Smooth muscle cell (in vitro differentiated cells): ENCODE measurements around the gene VARS1. TPM values are rescaled to one million over a fixed set of nuclear protein-coding genes. Genes with fewer than 3 reads are reported as not detected.
A peak's percentile ranks its signal among the peaks of the same experiment; 100 is the strongest.

Experiments
- DNase-seq: peaks from one replicate; lab custom pipeline; 2025; ENCODE audit not compliant: unreplicated experiment; lab: John Stamatoyannopoulos, UW
- H2AFZ ChIP-seq: fragments of 200-600 bp; sonication (generic); 2 replicates; pipeline ENCODE4 v1.6.0; 2016; ENCODE audit warnings: antibody characterized with exemption, low read depth, mild to moderate bottlenecking
- H3F3A ChIP-seq: fragments of 200-600 bp; sonication (generic); 2 replicates; pipeline ENCODE4 v1.6.0; 2017; ENCODE audit warnings: antibody characterized with exemption, low read depth
- H3K27ac ChIP-seq: fragments of 200-600 bp; sonication (generic); 2 replicates; pipeline ENCODE4 v1.5.1; 2016; ENCODE audit warnings: low read depth, mild to moderate bottlenecking
- H3K27me3 ChIP-seq: fragments of 200-600 bp; sonication (generic); 2 replicates; pipeline ENCODE4 v1.6.1; 2016; ENCODE audit warnings: low read depth, mild to moderate bottlenecking
- H3K36me3 ChIP-seq: fragments of 200-600 bp; sonication (generic); 2 replicates; pipeline ENCODE4 v1.5.1; 2016; ENCODE audit warnings: low read depth
- H3K4me1 ChIP-seq: fragments of 200-600 bp; sonication (generic); 2 replicates; pipeline ENCODE4 v1.5.1; 2016; ENCODE audit warnings: low read depth
- H3K4me2 ChIP-seq: fragments of 200-600 bp; sonication (generic); 2 replicates; pipeline ENCODE4 v1.6.0; 2016; ENCODE audit warnings: mild to moderate bottlenecking
- H3K4me3 ChIP-seq: fragments of 200-600 bp; sonication (generic); 2 replicates; pipeline ENCODE4 v1.5.1; 2016; ENCODE audit warnings: mild to moderate bottlenecking
- H3K79me2 ChIP-seq: fragments of 200-600 bp; sonication (generic); 2 replicates; pipeline ENCODE4 v1.6.0; 2016; ENCODE audit warnings: low read depth, mild to moderate bottlenecking
- H3K9ac ChIP-seq: fragments of 200-600 bp; sonication (generic); 2 replicates; pipeline ENCODE4 v1.6.0; 2016; ENCODE audit warnings: low read depth
- H3K9me3 ChIP-seq: fragments of 200-600 bp; sonication (generic); replicated peaks from 2 replicates; pipeline ENCODE4 v1.5.1; 2016; ENCODE audit warnings: low read depth
- H4K20me1 ChIP-seq: fragments of 200-600 bp; sonication (generic); 2 replicates; pipeline ENCODE4 v1.6.0; 2016; ENCODE audit warnings: low read depth
- WGBS: methylation state at CpG from one replicate; pipeline ENCODE4 v1.1.7; 2016; ENCODE audit warnings: low lambda C conversion rate; 5-methylcytosine and 5-hydroxymethylcytosine counted together
- polyA plus RNA-seq: library from polyadenylated mRNA; unstranded; fragments of >200 nt; fragmentation: Nextera tagmentation; extraction: Ambion mirVana; gene quantifications from 2 replicates; pipeline ENCODE4 v1.2.1, GENCODE V29; 2016
- total RNA-seq: library from RNA; depleted of rRNA; stranded (reverse); fragments of >200 nt; gene quantifications from 2 replicates; pipeline ENCODE4 v1.2.3, GENCODE V29; 2014
- TF ChIP-seq, protein P1 (sequence below): fragments of 200-600 bp; sonication (generic); IDR thresholded peaks from 2 replicates; pipeline ENCODE4 v1.5.1; 2017; ENCODE audit warnings: borderline replicate concordance, mild to moderate bottlenecking, antibody characterized with exemption; ENCODE audit not compliant: insufficient read depth, poor library complexity, severe bottlenecking

Gene VARS1
- total and polyA plus RNA-seq, 2 experiments from 2014 or later: 60.8 to 80.8 TPM

DNA sequence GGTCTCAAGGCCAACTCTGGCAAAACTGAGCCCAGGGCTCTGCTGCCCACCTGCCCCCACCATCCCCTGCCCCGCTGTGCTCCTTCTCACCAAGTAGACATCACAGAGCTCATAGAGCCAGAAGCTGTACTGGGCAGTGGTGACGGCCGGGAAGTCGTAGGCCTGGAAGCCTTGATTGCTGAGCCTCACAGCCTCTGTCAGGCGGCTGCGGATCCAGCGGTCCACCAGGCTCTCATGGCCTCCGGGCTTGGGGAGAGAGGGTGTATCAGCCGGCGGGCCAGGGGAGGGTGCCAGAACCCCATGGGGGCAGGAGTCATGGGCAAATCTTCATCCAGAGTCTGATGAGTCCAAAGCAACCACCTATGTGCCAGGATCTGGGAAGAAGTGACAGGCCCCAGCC, 15.6 kb downstream of the VARS1 start:
- H3K36me3 ChIP-seq: no peaks in the 10 kb centered on the region
- H3K79me2 ChIP-seq: no peaks in the 10 kb centered on the region
- H3K9ac ChIP-seq: no peak overlapping the region
- no peak overlapping the region for H3K27ac ChIP-seq
- no peaks in the 10 kb centered on the region for H4K20me1 ChIP-seq
- H3K9me3 ChIP-seq: no peaks in the 10 kb centered on the region
- TF ChIP-seq, protein P1, sequence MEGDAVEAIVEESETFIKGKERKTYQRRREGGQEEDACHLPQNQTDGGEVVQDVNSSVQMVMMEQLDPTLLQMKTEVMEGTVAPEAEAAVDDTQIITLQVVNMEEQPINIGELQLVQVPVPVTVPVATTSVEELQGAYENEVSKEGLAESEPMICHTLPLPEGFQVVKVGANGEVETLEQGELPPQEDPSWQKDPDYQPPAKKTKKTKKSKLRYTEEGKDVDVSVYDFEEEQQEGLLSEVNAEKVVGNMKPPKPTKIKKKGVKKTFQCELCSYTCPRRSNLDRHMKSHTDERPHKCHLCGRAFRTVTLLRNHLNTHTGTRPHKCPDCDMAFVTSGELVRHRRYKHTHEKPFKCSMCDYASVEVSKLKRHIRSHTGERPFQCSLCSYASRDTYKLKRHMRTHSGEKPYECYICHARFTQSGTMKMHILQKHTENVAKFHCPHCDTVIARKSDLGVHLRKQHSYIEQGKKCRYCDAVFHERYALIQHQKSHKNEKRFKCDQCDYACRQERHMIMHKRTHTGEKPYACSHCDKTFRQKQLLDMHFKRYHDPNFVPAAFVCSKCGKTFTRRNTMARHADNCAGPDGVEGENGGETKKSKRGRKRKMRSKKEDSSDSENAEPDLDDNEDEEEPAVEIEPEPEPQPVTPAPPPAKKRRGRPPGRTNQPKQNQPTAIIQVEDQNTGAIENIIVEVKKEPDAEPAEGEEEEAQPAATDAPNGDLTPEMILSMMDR: no peak
- peaks cover 8% of the 10 kb centered on the region for H3K4me1 ChIP-seq
- no peak for DNase-seq
- no peak overlapping the region for H3K4me2 ChIP-seq
- H2AFZ ChIP-seq: no peak overlapping the region
- peaks cover 11% of the 10 kb centered on the region for H3F3A ChIP-seq
- H3K27me3 ChIP-seq: no peaks in the 10 kb centered on the region
- over 99% methylated on average over 10 of the region's 10 CpGs for WGBS
- no peak overlapping the region for H3K4me3 ChIP-seq

DNA sequence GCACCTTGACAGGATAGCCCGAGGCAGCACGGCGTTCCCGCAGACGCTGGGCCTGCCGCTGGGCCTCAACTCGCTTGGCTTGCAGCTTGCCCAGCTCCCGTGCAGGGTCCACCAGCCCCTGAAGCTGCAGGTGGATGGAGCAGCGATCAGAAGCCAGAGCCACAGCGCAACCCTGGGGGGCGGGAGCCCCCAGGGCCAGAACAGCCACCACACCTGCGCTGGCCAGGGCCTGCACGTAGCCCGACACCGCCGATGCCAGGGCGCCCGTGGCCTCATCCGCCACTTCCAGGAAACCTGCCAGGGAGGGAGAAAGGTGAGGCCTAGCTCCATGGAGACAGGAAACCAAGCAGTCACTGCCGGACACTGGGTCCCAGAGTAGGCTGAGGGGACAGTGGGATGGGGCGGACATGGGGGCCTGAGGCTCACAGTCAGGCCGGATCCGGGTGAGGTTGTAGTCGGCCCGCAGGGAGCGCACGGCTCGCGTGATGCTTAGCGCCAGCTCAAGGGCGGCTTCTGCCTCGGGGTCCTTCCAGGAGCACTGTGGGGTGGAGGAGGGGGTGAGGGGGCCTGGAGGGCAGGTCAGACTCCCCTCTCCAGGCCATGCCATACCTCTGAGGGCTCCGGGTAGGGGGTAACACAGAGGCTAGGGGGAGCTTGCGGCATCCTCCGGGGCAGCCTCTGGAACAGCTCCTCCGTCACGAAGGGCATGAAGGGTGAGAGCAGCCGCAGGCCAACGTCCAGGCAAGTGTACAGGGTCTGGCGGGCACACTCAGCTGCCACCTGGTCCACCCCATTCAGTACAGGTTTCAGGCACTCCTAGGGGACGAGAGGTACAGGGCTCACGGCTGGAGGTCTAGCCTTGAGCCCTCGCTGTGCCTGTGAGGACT, 16.3 kb downstream of the VARS1 start:
- Histone ChIP-seq H3K9ac (no peak overlapping the region), H3K4me1 (peaks cover 8% of the 10 kb centered on the region), H3K4me3 (no peak overlapping the region), H4K20me1 (no peaks in the 10 kb centered on the region), H3F3A (peaks cover 11% of the 10 kb centered on the region), H3K9me3 (no peaks in the 10 kb centered on the region), H3K4me2 (no peak overlapping the region), H3K36me3 (no peaks in the 10 kb centered on the region), H3K27me3 (no peaks in the 10 kb centered on the region), H2AFZ (no peak overlapping the region), H3K27ac (no peak overlapping the region), H3K79me2 (no peaks in the 10 kb centered on the region)
- TF ChIP-seq, protein P1: no peak
- DNase-seq: no peak
- 97% methylated on average over 40 of the region's 43 CpGs for WGBS

DNA sequence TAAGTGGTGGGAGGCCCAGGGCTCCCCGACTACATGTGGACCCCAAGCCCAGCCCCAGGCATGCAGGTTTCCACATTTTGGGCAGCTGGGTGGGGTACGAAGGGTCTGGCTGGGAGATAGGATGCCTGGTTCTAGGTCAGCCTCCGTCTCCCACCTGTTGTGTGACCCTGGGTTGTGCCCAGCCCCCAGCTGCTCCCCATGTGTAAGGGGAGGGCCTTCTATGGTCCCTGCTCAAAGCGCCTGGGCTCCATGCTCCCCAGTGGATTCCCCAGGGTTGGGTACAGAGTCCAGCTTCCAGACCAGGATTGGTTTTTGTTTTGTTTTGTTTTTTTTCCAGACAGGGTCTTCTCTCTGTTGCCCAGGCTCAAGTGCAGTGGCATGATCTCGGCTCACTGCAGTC, 17.4 kb downstream of the VARS1 start:
- DNase-seq: no peak
- 98% methylated on average over 5 of the region's 5 CpGs for WGBS
- H3K27ac ChIP-seq: no peak overlapping the region
- H3K36me3 ChIP-seq: no peaks in the 10 kb centered on the region
- no peaks in the 10 kb centered on the region for H4K20me1 ChIP-seq
- H3K4me3 ChIP-seq: no peak overlapping the region
- no peak overlapping the region for H2AFZ ChIP-seq
- peaks cover 8% of the 10 kb centered on the region for H3K4me1 ChIP-seq
- no peaks in the 10 kb centered on the region for H3K27me3 ChIP-seq
- H3F3A ChIP-seq: peaks cover 11% of the 10 kb centered on the region
- H3K79me2 ChIP-seq: no peaks in the 10 kb centered on the region
- H3K4me2 ChIP-seq: no peak overlapping the region
- no peak overlapping the region for H3K9ac ChIP-seq
- TF ChIP-seq, protein P1: no peak
- H3K9me3 ChIP-seq: no peaks in the 10 kb centered on the region

DNA sequence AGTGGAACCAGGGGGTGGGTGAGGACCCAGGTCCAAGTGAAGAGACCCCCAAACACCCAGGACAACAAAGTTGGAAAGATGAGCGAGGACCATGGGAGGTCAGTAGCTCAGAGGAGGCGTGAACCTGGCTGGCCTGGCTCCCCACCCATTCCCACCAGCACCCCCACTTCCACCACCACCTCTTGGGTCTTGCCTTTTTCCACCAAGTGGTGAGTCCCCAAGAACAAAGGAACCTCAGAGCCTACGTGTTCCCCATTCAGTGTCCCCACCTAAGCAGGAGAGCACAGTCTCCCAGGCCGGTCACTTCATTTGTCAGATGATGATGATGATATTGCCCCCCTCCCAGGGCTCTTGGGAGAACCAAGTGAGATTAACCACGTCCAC, 17.9 kb downstream of the VARS1 start:
- Histone ChIP-seq H3K4me1 (peaks cover 8% of the 10 kb centered on the region), H3K9me3 (no peaks in the 10 kb centered on the region), H3K79me2 (no peaks in the 10 kb centered on the region), H4K20me1 (no peaks in the 10 kb centered on the region), H2AFZ (no peak overlapping the region), H3K9ac (no peak overlapping the region), H3K27me3 (no peaks in the 10 kb centered on the region), H3F3A (peaks cover 11% of the 10 kb centered on the region), H3K27ac (peak overlapping the region; percentile 61), H3K36me3 (no peaks in the 10 kb centered on the region), H3K4me3 (no peak overlapping the region), H3K4me2 (no peak overlapping the region)
- no peak for DNase-seq
- 96% methylated on average over 3 of the region's 5 CpGs for WGBS
- TF ChIP-seq, protein P1: no peak
